Measurements from ENCODE around the gene NR6A1.

The NR6A1 gene

GRCh38 chr9:124527781-124528180 is 243.3 kb downstream of the NR6A1 start:
- no peak for TF ChIP-seq CTCF (IDR thresholded peaks at IDR 0.05; ENCODE audit: low read length, missing control alignments)
- DNase-seq (ENCODE audit: low read depth): no peak
- H3K4me3 ChIP-seq (replicated peaks; ENCODE audit: low read depth, low read length): no peak overlapping the region

- H3K4me3 ChIP-seq (replicated peaks; ENCODE audit: low read depth, low read length): no peak overlapping the region
- DNase-seq (ENCODE audit: low read depth): no peak
- no peak for TF ChIP-seq CTCF (IDR thresholded peaks at IDR 0.05; ENCODE audit: low read length, missing control alignments)
Measured at GRCh38 chr9:124526174-124526573, 244.9 kb downstream of the NR6A1 start.

GRCh38 chr9:124522121-124523098 is 248.7 kb downstream of the NR6A1 start:
- DNase-seq (ENCODE audit: low read depth): no peak
- H3K4me3 ChIP-seq (replicated peaks; ENCODE audit: low read depth, low read length): no peak overlapping the region
- no peak for TF ChIP-seq CTCF (IDR thresholded peaks at IDR 0.05; ENCODE audit: low read length, missing control alignments)

DNA sequence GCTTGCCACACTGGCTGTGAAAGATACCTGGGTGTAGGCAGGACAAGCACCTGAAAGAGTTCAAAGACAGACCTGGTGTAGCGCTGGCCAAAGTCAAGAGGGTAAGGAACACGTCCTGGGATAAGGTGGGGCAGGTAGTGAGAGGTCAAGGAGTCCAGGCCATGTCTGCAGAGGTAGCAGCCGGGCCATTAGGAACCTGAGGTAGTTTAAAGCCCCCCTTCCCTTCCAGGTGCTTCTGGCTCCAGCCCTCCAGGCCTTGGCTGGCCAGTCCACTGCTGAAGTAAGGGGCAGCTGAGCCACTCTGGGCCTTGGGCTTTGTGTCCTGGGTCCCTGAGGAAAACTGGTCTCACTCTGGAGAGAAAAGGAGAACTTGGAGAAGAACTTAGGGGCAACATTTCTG is 250.0 kb downstream of the NR6A1 start:
- DNase-seq (ENCODE audit: low read depth): no peak
- no peak for TF ChIP-seq CTCF (IDR thresholded peaks at IDR 0.05; ENCODE audit: low read length, missing control alignments)
- no peak overlapping the region for H3K4me3 ChIP-seq (replicated peaks; ENCODE audit: low read depth, low read length)

GRCh38 chr9:124520206-124520596 is 250.9 kb downstream of the NR6A1 start:
- H3K4me3 ChIP-seq (replicated peaks; ENCODE audit: low read depth, low read length): no peak overlapping the region
- TF ChIP-seq CTCF (IDR thresholded peaks at IDR 0.05; ENCODE audit: low read length, missing control alignments): no peak
- no peak for DNase-seq (ENCODE audit: low read depth)

DNA sequence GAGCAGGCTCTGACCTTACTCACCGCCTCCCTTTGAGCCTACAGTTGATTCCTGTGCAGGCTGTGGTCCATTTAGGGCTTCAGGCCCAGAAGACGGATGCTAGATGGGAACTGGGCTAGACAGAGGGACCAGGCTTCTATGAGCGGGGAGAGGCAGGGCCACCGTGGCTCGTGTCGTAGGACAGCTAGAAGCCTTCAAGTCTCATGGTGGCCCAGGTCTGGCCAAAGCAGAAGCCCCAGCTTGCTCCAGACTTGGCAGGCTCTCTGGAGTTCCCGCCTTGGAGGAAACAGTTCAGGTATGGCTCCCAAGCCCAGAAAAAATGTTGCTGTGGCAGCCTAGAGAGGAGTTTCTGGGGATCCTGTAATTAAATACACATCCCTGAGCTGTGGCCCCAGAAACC is 253.0 kb downstream of the NR6A1 start:
- DNase-seq (ENCODE audit: low read depth): no peak
- no peak for TF ChIP-seq CTCF (IDR thresholded peaks at IDR 0.05; ENCODE audit: low read length, missing control alignments)
- H3K4me3 ChIP-seq (replicated peaks; ENCODE audit: low read depth, low read length): no peak overlapping the region

DNA sequence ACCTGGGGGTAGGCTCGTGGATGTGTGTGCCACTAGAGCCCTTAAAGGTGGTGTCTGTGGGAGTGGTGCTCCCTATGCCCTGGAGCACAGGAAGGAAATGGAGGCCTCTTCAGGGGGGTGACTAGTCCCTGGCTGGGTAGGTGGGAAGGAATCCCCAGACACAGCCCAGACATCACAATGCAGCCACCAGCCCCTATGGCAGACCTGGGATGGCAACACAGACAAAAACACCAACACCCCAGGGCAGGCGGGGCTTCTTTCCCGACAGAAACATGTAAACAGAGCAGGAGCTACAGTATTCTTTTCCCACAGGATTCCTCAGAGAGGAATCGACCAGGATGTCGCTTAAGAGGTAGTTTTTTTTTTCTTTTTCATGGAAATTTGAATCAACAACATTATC is 253.5 kb downstream of the NR6A1 start:
- H3K4me3 ChIP-seq (replicated peaks; ENCODE audit: low read depth, low read length): no peak overlapping the region
- no peak for DNase-seq (ENCODE audit: low read depth)
- no peak for TF ChIP-seq CTCF (IDR thresholded peaks at IDR 0.05; ENCODE audit: low read length, missing control alignments)

Data from fibroblast of pulmonary artery (primary cell).